CD4-positive, alpha-beta T cell treated with Interleukin-4 for 4 hours (primary cell): Measurements from ENCODE around the gene PEPD.

ENCODE experiments used
- DNase-seq: peaks from one replicate; pipeline ENCODE4 v3.0.0-alpha.2; 2020

PEPD gene

DNA sequence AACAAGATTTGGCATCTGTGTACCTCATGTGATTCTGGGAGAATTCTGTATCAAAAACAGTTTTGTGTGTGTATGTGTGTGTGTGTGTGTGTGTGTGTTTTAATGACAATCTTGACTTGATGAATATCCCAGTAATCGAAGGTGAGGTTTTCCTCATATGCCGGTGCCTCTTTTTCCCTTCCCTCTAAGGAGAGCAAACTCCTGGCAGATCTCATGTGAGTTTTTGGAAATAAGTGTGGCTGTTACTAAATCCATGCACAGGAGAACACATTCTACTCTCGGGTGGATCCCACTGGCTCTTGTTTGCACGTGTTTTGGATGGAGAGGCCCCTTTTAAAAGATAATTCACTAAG, 177.0 kb downstream of the PEPD start:
- no peak for DNase-seq

GRCh38 chr19:33343859-33344572, 177.6 kb downstream of the PEPD start:
- no peak for DNase-seq

GRCh38 chr19:33343301-33343700, 178.3 kb downstream of the PEPD start:
- DNase-seq, result no peak

GRCh38 chr19:33340991-33341390, 180.6 kb downstream of the PEPD start:
- no peak for DNase-seq

DNA sequence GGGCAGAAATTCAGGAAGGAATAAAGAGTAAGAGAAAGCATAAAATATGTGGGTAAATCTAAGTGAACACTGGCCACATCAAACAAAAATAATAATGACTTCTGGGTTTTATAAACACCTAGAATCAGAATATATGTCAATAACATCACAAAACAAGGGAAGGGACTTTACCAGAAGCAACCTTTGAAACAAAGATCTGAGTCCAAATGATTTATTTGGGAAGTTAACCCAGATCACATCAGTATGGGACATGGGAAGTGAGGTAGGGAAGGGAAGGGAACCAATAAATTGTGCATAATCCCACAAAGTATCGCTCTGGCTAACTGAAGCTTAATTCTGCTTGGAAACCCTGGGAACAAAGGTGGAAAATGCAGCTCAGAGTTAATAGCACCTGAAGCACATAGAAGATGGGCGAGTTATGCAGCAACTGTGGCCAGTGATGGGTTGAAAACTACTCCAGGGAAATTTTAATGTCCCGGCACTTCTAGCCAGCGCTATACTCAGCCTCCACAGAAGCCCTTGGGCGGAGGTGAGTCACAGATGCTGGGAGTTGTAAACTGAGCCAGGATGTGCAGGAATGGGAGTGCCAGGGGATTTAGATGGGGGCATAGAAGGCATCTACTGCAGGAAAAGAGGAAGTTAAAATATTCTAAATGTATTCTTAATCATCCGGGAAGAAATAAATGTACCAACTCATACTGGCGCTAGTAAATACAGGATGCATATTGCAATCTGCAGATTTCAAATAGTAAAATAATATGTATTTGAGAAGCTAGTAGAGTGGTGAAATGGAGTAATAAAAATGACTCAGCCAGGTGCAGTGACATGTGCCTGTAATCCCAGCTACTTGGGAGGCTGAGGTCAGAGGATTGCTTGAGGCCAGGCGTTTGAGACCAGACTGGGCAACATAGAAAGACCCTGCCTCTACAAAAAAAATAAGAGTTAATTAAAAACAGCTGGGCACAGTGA, 182.3 kb downstream of the PEPD start:
- DNase-seq, result no peak
